ENCODE results near the gene ZNF639.

GRCh38 chr3:179292450-179292849, 30.4 kb upstream of the ZNF639 start:
- no peak for TF ChIP-seq CTCF (IDR thresholded peaks at IDR 0.05)
- TF ChIP-seq POLR2A (IDR thresholded peaks at IDR 0.05) = no peak

Data from vagina (tissue), 2 donors.